ENCODE measurements around the gene ARPC2.

ARPC2 gene

DNA sequence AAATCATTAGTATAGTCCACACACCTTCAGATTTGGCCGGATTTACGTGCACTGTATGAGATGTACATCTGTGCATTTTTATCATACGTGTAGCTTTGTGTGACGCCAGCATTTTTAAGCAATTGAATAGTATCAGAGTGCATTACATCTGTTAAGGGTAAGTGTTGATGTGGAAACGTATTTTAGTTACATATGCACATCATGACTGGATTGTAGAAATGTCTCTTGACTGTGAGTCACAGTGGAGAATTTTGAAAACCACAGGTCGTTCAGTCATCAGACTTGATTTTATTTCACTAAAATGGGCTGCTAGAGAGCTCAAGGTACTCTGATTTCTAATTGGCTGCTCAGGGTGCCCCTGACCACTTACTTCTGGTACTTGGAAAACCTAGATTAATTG, 38.5 kb downstream of the ARPC2 start:
- no peak for DNase-seq (ENCODE audit: low read depth)

DNA sequence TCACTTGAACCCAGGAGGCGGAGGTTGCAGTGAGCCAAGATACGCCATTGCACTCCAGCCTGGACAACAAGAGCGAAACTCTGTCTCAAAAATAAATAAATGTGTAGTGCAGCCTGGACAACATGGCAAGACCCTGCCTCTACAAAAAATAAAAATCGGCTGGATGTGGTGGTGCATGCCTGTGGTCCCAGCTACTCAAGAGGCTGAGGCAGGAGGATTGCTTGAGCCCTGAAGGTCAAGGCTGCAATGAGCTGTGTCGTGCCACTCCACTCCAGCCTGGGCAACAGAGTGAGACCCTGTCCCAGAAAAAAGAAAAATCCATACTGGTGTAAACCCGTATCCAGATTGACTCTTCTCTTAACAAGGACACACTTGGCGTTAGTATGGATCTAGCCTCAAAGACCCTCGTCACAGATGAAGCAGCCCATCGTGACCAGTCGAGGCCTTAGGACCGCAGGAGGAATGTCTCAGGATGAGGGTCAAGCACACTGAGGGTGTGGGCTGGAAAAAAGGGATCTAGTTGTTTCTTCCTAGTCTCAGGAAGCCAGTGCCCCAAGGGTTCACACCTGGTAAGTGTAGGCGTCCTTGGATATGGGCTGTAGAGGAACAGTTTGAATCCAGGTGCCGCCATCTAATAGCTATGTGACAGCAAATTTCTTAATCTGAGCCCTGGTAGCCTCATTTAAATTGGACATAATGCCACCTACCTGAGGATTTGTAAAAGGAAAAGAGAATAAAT, 39.8 kb downstream of the ARPC2 start:
- no peak for DNase-seq (ENCODE audit: low read depth)

DNA sequence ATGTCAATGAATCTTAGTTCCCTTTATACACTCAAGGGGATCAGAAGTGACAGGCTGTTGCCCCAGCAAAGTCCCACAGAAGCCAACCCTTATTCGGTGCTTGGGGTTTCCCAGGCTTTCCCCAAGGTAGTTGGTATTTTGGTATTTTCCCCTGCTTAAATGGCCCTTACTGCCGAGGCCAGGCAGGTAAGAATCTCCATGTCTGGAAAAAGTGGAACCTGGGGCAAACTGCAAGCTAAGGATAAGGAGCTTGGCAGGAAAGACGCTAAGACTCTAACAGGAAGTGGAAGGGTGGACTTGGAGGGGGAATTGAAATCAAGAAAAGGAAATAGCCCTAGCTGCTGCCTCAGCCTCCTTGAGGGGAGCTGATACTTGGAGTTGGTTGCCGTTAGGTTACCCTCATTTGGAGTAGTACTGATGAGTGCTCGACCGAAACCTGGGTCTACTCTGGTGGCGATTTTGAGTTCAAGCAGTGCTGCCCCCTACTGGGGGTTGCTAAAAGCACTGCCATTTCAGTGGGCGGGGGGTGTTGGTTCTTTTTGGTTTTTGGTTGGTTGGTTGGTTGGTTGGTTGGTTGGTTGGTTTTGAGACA, 40.5 kb downstream of the ARPC2 start:
- peak; percentile 66 for DNase-seq (ENCODE audit: low read depth)

DNA sequence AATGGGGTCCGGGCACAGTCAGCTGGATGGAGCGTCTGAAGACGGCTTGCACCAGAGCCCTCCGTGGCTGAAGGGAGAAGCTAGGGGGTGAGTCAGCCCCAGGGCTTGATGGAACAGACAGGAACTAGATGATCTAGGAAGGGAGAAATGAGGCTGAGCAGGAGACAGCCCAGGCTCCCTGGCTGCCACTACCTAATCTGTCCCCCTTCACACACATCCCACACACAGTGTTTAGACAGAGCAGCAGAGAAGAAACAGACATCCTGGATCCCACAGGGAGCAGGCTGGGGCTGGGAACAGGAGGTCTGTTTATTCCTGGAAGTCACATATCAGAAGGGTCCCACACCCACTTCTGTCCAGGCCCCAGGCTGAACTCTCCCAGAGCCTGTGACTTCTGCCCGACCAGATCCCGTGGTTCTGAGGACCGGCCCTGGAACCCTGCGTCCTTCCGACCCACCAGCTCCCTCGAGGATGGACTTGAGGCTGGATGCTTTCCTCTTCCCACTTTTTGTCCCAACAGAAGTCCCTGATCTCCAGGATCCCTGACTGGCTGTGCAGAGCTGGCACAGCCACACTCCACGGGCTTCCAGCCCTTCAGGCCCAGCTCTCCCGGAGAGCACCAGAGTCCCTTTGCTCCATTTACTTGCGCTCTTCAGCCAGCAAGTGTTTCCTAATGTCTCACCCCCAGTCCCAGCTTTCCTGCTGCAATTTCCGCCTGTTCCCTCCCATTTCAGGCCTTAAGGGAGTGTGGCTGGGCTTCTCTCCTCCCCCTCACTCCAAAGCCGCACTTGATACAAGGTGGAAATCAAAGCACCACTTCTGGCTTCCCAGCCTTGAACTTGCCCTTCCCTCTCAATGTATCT, 42.3 kb downstream of the ARPC2 start:
- no peak for DNase-seq (ENCODE audit: low read depth)

DNA sequence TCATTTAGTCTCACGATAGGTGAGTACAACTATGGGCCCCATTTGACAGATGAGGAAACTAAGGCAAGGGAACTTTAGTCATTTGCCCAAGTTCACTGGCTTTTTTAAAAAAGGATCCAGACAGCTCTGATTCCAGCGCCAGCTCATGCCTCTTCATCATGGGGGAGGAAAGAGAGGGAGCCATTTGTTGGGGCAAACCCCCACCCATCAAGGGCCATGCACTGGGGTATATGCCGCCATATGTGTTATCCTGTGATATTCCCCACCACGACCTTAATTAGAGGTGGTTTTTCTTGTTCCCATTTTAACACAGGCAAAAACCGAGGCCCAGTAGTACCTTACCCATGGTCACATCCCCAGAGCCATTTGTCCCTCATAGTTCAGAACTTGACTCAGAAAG, 43.2 kb downstream of the ARPC2 start:
- no peak for DNase-seq (ENCODE audit: low read depth)

DNA sequence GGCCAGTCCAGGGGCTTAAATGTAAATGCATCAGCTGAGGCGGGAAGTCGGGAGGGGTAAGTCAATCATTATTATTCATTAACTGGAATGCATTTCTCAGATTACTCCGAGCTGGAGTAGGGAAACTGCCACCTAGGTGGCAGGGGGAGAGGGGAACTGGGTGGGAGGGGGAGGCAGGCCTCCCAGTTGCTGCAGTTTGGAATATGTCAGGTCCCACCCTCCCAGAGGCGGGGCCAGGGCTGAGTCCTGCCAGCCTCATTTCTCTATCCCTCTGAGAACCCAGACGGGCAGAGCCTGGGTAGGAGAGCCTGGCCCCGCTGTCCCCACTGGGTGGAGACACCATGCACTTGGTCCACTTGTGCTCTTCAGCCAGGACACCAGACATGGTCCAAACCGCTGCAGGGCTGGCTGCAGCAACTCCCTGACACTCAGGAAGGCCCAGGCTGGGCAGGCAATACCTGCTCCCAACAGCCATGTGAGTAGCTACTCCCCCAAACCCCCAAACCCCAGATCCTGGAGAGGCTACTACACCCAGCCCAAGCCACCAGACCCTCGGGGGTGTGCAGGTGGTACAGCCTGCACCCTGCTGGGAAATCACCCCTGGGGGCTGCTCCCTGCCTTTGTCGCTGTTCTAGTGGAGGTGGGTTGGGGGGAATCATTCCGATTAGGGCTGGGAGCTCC, 43.9 kb downstream of the ARPC2 start, which contains the start of gene GPBAR1:
Gene GPBAR1 (plus strand): TSS at position 274 of the 681 bp plus-strand sequence. CDS start 1,710 bp downstream, outside the sequence.
- DNase-seq (ENCODE audit: low read depth), result no peak

DNA sequence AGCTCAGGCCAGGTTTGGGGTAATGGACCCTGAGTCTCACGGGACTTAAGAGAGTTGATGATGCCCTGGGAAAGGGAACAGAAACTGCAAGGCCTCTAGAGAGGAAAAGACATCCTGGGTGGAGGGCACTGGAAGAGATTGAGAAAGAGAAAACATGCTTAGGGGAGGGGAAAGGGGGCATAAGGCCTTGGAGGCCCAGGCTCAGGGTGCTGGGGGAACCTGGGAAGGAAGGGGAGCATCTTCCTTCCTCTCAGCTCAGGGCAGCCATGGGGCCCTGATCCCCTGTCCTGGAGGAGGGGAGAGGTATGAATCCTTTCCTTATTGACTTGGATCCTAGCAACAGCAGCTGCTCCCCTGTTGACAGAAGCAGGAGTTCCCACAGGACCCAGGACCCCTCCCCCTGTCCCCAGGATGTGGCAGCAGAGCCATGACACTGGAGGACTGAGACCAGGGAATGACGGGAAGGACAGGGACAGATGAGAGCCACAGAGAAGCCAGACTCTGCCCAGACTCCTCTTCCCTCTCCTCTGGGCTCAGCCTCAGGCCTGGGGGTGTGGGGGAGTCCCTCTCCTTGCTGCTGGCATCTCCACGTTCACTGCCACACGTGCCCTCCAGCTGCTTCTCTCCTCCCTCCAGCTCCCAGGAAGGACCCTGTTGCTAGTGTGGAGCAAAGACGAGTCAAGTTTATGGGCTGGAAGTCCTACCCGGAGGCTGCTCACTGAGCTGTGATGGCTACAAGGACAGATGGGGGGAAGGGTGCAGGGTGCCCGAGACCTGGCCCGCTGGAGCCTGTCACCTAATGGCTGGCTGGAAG, 44.6 kb downstream of the ARPC2 start:
- no peak for DNase-seq (ENCODE audit: low read depth)

DNA sequence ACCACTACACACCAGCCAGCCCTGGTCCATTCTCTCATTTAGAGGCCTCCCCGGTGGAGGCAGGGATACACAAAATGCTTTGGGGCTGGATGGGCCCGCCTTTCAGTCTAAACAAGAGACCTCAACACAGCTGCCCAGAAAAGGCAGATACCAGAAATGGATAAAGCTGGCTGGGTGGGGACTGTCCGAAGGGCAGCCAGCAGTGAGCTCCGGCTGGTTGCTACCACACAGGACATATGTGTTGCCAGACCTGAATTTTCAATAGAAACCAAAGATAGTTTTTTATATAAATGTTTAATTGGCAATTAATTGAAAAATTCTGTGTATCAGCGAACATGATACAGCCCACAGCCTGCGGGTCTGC, 45.2 kb downstream of the ARPC2 start:
- DNase-seq (ENCODE audit: low read depth), result no peak

DNA sequence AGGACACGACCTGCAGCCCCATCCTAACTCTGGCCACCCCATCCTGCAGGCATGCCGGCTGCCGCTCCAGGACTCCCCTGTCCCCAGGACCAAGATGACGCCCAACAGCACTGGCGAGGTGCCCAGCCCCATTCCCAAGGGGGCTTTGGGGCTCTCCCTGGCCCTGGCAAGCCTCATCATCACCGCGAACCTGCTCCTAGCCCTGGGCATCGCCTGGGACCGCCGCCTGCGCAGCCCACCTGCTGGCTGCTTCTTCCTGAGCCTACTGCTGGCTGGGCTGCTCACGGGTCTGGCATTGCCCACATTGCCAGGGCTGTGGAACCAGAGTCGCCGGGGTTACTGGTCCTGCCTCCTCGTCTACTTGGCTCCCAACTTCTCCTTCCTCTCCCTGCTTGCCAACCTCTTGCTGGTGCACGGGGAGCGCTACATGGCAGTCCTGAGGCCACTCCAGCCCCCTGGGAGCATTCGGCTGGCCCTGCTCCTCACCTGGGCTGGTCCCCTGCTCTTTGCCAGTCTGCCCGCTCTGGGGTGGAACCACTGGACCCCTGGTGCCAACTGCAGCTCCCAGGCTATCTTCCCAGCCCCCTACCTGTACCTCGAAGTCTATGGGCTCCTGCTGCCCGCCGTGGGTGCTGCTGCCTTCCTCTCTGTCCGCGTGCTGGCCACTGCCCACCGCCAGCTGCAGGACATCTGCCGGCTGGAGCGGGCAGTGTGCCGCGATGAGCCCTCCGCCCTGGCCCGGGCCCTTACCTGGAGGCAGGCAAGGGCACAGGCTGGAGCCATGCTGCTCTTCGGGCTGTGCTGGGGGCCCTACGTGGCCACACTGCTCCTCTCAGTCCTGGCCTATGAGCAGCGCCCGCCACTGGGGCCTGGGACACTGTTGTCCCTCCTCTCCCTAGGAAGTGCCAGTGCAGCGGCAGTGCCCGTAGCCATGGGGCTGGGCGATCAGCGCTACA, 45.9 kb downstream of the ARPC2 start:
- no peak for DNase-seq (ENCODE audit: low read depth)

DNA sequence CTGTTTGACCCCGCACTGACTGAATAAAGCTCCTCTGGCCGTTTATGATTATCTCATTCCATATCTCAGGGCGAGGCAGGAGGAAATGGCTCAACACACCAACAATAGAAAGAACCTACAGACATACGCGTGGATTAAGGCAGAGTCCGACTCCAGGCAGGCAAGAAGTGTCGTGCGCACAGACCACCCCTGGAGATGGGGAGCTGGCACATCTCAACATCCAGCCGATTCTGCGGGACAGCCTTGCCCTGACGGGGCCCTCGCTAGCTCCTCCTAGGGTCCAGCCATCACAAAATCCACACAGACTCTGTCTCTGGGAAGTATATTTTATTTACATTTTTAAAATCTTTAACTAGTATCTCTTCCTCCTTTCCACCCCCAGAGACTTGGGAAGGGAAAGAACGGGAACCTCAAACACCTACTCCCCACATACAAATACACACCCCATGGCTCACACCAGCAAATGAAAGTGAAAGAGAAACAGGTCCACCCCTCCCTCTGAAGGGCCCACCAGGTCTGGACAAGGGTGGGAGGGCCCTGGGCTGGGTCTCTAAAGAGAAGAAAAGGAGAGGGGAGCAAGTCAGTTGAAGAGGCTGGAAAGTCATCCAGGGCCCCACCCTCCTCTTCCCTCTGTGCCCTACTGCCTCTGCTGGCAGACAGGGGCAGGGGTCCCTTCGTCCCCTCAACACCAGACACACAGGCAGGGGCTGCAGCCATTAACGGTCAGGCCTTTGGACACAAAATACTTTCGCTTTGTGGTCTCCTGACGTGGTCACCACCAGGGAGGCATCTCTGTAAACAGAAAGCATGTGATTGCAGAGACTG, 47.0 kb downstream of the ARPC2 start:
- no peak for DNase-seq (ENCODE audit: low read depth)

DNA sequence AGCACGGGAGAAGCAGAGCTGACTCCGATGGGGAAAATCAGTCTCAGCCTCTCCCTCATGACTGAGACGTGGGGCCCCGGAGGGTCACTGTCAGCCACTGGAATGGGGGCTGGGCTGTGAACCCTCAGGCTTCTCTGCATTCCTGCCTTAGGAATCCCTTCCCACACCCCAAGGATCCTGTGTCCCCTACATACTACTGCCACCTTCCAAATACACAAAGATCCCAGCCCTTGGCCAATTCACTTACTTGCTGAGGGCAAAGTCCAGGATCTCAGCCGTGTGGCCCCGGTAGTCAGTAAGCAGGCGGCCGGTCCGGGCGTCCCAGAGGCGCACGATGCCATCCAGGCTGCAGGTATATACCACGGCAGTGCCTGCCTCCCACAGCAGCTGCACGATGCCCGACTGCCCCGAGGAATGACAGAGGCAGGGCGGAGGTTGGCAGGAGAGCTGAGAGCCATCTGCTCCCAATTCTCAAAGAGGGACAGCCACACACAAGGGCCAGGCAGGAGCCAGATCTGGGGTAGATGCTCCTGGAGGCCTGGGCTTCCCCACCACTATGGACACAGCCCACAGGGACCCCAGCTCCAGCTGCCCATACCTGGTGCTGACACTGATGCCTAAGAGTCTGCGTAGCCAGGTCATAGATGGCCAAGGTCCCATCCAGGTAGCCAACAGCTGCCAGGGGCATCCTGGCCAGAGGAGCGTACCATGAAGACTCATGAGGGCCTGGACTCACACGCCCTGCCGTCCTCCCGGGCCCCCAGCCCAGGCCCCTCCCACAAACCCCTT, 48.0 kb downstream of the ARPC2 start:
- no peak for DNase-seq (ENCODE audit: low read depth)

DNA sequence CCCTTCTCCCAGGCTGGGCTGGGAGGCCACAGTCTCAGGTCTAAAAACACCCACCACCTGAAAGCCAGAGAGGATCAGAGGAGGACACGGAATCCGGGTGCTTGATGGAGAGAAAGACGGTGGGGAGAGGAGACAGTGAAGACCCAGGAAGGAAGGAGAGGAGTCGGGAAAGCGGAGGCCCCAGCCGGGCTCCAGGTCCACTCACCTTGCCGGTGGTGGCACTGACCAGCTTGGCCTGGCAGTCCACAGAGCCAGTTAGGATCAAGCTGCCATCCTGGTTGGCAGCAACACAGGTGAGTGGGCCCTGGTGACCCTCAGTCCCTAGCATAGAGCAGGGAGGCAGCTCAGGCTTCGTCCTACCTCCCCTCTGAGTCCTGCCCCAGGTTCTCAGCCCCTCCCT, 48.6 kb downstream of the ARPC2 start:
- no peak for DNase-seq (ENCODE audit: low read depth)

DNA sequence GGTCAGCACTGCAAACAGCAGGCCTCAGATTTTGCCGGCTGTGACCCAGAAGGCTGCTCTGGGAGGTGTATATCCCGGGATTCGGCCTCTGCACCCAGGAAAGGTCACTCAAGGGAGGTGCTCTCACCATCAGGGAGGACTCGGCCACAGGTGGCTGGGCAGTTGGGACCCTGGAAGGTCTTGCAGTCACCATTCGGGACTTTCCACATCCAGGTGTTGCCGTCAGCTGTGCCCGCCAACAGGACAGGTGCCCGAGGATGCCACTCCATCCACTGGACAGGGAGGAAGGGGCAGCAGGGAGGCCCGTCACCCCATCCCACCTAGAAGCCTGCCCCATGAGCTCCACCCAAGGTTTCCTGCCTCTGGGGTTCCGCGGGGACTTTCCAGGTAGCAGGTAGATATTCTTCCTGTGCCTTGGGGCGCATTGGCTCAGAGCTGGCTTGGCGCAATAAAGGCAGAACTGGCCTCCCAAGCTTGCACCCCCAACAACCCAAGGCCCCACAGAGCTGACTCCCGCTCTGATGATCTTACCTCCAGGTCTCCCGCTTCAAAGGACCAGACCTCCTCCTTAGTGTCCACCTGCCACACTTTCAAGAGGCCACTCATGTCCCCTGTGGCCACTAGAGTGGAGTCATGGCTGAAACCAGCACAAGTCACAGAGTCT, 49.5 kb downstream of the ARPC2 start:
- no peak for DNase-seq (ENCODE audit: low read depth)

DNA sequence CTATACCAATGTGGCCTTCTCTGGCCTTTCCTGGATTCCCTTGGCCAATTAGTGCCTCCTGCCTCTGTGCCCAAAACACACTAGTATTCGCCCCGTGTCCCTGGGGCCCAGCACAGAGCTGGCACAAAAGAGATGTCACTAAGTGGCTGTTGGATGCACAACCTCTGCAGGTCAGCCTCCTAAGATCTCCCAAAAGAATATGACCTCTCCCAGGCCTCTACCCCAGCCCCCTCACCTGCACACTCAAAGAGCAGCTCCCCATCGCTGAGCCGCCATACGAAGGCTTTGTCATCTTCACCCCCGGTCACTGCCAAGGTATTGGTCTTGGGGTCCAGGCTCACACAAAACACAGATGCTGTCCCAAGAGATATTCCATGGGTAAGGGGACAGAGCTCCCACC, 50.3 kb downstream of the ARPC2 start:
- DNase-seq (ENCODE audit: low read depth), result no peak

DNA sequence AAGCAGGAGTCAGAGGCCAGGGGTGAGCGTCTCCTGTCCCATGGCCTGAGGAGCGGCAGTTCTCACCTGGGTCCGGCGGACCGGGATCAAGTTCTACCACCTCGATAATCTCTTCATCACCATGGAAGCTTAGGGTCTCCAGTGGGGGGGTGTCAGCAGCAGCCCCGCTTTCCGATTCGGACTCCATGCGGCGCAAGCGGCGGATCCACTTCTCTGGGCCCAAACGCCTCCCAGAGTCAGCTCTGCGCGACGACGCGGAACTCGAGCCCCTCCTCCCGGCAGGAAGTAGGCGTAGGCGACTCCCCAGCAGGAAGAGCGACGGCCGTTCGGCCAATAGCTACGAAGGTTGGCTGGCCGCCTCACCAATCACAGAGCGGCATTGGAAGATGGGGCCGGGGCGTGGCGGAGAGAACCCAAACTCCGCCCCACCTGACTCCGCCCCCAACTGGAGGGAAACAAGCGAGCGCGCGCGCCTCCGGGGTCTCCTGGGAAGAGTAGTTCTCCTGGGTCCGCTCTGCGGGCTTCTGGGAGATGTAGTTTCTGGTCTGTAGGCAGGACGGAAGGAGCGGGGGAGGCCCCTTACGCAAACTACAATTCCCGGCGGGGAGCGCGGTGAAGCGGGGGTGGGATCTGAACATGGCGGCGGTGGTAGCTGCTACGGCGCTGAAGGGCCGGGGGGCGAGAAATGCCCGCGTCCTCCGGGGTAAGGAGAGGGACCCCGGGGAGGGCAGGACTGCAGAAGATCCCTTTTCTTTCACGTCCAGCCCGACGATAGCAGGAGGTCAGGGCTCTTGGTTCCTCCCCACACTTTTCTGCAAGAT, 53.1 kb downstream of the ARPC2 start, which contains the start of the genes AAMP and PNKD:
Gene AAMP (minus strand): TSS at position 238 of the 821 bp plus-strand sequence. CDS start 51 bp downstream, at position 187.
Gene PNKD (plus strand): TSS at position 620 of the 821 bp plus-strand sequence. CDS start 17 bp downstream, at position 637.
- peak; percentile 100 for DNase-seq (ENCODE audit: low read depth)

DNA sequence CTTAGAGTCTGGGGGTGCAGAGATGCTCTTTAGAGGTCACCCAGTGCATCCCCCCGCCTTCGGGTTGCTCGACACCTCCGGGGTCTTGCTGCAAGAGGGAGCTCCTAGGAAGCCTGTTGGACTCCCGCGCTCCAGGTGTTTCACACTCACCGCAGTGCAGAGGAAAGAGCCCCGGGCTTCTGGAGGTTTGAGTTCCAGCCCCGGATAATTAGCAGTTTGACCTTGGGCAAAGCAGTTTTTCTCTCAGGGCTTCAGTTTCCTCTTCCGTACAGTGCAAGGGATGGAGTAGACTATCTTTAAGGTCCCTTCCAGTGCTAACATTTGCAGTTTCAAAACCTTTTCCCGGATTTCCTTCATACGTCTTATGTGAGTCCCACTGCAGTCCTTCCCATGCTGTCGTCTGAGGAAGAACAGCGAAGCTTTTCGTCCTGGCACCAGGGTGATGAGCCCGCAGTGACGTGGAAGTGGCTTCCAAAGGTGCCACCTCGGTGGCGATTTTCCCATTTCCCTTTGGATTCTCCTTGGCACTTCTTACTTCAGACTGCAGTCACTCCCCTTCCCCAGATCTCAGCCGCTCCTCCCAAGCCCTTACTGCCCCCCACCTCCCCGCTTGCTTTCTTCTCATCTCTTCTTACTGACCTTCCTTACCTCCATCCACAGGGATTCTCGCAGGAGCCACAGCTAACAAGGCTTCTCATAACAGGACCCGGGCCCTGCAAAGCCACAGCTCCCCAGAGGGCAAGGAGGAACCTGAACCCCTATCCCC, 53.9 kb downstream of the ARPC2 start:
- DNase-seq (ENCODE audit: low read depth), result no peak

All from activated T-cell treated with anti-CD3 and anti-CD28 coated beads for 48 hours (primary cell).